Glomerular endothelial cell (primary cell): ENCODE results near the gene RBM6. TPM values are rescaled to one million over a fixed set of nuclear protein-coding genes. Genes with fewer than 3 reads are reported as not detected.
"Not testable (repeated sequence)": the region's sequence is repeated elsewhere in the genome, so short reads cannot be mapped to it uniquely, and the experiment has no call there.

ENCODE experiments used
- DNase-seq: peaks from one replicate; pipeline ENCODE4 v3.0.0-alpha.2; 2011; ENCODE audit warnings: low read depth, low spot score; ENCODE audit errors: extremely low read depth
- total RNA-seq: library from RNA; depleted of rRNA; stranded (reverse); fragments of >200 nt; gene quantifications from 2 replicates; pipeline ENCODE4 v1.2.3, GENCODE V29; 2015

Gene RBM6
- total RNA-seq, 1 donor from 2014 or later = 61.6 TPM

- no peak for DNase-seq
Observed at GRCh38 chr3:49976942-49977341, 37.0 kb downstream of the RBM6 start.

GRCh38 chr3:49984394-49984793 is 44.4 kb downstream of the RBM6 start:
- no peak for DNase-seq

- no peak for DNase-seq
Observed at GRCh38 chr3:49992326-49992725, 52.4 kb downstream of the RBM6 start.

GRCh38 chr3:49994476-49994875 is 54.5 kb downstream of the RBM6 start:
- DNase-seq = no peak

- DNase-seq = no peak
Observed at GRCh38 chr3:49996016-49996415, 56.1 kb downstream of the RBM6 start.

- DNase-seq = no peak
Observed at GRCh38 chr3:49997862-49998261, 57.9 kb downstream of the RBM6 start.

GRCh38 chr3:49998326-49998725 is 58.4 kb downstream of the RBM6 start:
- no peak for DNase-seq

- no peak for DNase-seq
Observed at GRCh38 chr3:50001511-50001910, 61.6 kb downstream of the RBM6 start.

GRCh38 chr3:50003216-50003615 is 63.3 kb downstream of the RBM6 start:
- no peak for DNase-seq

- DNase-seq = no peak
Observed at GRCh38 chr3:50003824-50004223, 63.9 kb downstream of the RBM6 start.

GRCh38 chr3:50008931-50009330 is 69.0 kb downstream of the RBM6 start:
- no peak for DNase-seq

- no peak for DNase-seq
Observed at GRCh38 chr3:50010959-50011358, 71.0 kb downstream of the RBM6 start.

- no peak for DNase-seq
Observed at GRCh38 chr3:50015918-50016317, 76.0 kb downstream of the RBM6 start.

- DNase-seq = no peak
Observed at GRCh38 chr3:50028346-50028745, 88.4 kb downstream of the RBM6 start.

GRCh38 chr3:50031201-50031600 is 91.3 kb downstream of the RBM6 start:
- not testable (repeated sequence) for DNase-seq

- DNase-seq = no peak
Observed at GRCh38 chr3:50044976-50045375, 105.0 kb downstream of the RBM6 start.

- no peak for DNase-seq
Observed at GRCh38 chr3:50047426-50047825, 107.5 kb downstream of the RBM6 start.

GRCh38 chr3:50050361-50050760 is 110.4 kb downstream of the RBM6 start:
- DNase-seq = no peak

GRCh38 chr3:50057756-50058155 is 117.8 kb downstream of the RBM6 start:
- DNase-seq = no peak

GRCh38 chr3:50068134-50068533 is 128.2 kb downstream of the RBM6 start:
- DNase-seq = no peak

- no peak for DNase-seq
Observed at GRCh38 chr3:50078091-50078490, 138.1 kb downstream of the RBM6 start.

- DNase-seq = no peak
Observed at GRCh38 chr3:50078622-50079021, 138.7 kb downstream of the RBM6 start.

- DNase-seq = not testable (repeated sequence)
Observed at GRCh38 chr3:50084951-50085350, 145.0 kb downstream of the RBM6 start.
